GM21447 (cell line): Measurements from ENCODE around the gene KCTD18.

Source experiments
- ATAC-seq: cut with Tn5 transposase; IDR thresholded peaks from one replicate; pipeline ENCODE4 v1.9.1; 2021; ENCODE audit not compliant: unreplicated experiment

The KCTD18 gene

GRCh38 chr2:200509612-200510433 is at the start of gene KCTD18:
Gene KCTD18 (minus strand): TSS chr2:200510068. CDS start chr2:200507016, 3,052 bp downstream.
- peak; percentile 96 for ATAC-seq

- no peak for ATAC-seq
These were observed 30.9 kb upstream of the KCTD18 start for GRCh38 chr2:200540793-200541192.

DNA sequence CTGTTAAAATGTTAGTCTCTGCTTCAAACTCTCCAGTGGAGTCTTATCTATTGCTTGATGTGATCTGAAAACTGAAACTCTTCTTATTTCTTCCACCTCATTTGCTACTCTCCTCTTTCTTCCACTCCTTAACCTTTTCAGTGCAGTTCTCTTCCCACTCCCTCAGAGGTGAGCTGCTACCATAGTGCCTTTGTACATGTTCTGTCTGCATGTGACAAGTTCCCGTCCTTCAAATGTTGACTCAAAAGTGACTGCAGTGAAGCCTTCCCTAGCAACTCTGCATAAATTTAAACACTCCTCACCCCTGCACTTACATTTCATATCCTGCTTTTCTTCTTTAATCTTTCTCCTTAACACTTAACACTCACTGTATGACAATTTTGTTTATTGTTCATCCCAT is 28.3 kb upstream of the KCTD18 start:
- ATAC-seq = no peak

GRCh38 chr2:200534572-200534971 is 24.7 kb upstream of the KCTD18 start:
- no peak for ATAC-seq

- ATAC-seq = no peak
These were observed 23.9 kb upstream of the KCTD18 start for GRCh38 chr2:200533754-200534153.

- ATAC-seq = no peak
These were observed 18.4 kb upstream of the KCTD18 start for GRCh38 chr2:200528228-200528627.

GRCh38 chr2:200525882-200526651 is 16.2 kb upstream of the KCTD18 start, which contains the start of gene SGO2:
Gene SGO2 (plus strand): TSS chr2:200526207. CDS start chr2:200532976, 6,769 bp downstream.
- peak; percentile 100 for ATAC-seq

- no peak for ATAC-seq
These were observed 15.6 kb upstream of the KCTD18 start for GRCh38 chr2:200525551-200525881.

- no peak for ATAC-seq
These were observed 15.2 kb upstream of the KCTD18 start for GRCh38 chr2:200525066-200525465.

GRCh38 chr2:200523604-200524003 is 13.7 kb upstream of the KCTD18 start:
- no peak for ATAC-seq

DNA sequence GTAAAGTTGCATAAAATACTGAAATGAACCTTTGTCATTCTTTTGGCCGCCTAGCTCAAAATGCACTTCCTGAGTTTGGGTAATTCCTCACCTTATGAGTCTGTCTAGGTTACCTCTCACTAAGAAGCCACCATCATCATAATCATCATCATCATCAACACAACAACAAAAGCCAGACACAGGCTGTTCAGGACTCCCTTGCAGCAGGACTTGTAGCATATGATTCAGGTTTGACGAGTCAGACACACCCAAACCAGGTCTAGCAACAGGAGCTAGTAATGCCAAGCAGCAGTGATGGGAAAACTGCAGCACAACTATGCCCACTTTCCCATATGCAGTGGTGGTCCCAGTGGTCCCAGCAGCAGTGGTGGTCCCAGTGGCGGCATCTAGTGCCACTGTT is 13.3 kb upstream of the KCTD18 start:
- ATAC-seq = no peak

- no peak for ATAC-seq
These were observed 5.3 kb upstream of the KCTD18 start for GRCh38 chr2:200515155-200515554.

GRCh38 chr2:200509235-200509611 is 645 bp downstream of the KCTD18 start:
- peak; percentile 6 for ATAC-seq

DNA sequence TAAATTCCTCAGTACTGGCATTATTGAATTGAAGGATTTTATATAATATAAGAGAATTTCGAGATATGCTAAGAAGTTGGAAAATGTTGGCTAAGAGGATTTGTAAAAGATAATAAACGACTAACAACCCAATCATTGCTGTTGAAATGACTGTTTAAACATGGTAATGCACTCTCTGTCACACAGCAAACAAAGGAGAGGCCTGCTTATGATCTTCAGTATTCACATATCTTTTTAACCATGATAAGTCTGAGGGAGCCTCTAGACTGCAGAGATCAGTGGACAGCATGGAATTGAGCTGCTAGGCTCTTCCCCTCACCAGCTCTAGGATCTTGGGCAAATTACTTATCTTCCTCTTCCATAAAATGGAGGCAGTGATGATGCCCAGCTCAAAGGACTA is 2.7 kb downstream of the KCTD18 start:
- no peak for ATAC-seq

DNA sequence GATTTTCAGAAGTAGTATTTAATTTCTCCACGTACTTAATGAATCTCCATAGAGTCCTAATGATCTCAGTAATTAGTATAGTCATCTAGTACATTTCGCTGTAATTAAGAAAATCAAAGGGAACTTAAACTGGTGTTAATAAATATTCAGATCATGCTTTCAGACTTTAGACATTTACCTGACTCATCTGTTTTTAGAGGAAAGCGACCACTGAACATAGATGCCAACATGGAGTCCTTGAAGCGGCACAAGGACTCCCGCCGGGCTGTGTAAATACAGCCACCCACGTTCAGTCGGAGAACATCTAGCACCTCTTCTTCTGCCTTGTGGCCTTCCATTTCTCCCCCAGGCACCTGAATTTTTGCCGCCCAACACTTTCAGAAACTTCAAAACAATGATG is 3.2 kb downstream of the KCTD18 start:
- ATAC-seq = no peak

- no peak for ATAC-seq
These were observed 7.7 kb downstream of the KCTD18 start for GRCh38 chr2:200502196-200502595.

DNA sequence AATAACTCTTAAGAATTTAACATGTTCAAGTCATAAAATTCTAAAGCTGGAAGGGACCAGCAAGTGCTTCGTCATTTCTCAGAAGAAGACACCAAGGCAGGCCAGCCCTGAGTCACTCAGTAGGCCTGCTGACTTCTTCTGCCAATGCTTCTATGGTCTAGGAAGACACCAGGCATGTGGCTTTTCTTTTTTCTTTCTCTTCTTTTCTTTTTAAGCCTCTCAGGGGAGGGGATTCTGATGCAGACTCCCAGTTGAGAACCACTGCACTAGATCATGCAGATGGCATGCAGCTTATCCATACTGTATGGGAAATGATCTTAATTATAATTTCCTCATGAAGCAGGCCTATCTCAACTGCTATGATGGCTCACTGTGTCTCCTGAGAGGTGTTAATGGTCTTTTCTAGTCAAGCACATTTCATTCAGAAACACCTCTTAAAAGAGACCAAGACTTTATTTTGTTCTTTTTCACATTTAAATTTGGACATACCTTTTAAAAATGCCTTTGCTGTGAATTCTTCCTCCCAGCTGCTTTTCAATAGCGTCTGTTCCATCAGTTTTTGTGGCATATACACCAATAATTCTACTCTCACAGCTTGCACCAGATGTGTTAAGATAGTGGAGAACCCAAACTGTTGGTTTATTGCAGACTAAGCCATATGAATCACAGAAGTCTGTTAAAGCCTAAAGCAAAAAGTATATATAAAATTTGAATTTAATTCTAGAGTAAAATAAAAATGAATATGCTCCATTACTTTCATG is 11.3 kb downstream of the KCTD18 start:
- no peak for ATAC-seq

GRCh38 chr2:200496696-200497095 is 13.2 kb downstream of the KCTD18 start:
- ATAC-seq = no peak

GRCh38 chr2:200494048-200494447 is 15.8 kb downstream of the KCTD18 start:
- ATAC-seq = no peak

DNA sequence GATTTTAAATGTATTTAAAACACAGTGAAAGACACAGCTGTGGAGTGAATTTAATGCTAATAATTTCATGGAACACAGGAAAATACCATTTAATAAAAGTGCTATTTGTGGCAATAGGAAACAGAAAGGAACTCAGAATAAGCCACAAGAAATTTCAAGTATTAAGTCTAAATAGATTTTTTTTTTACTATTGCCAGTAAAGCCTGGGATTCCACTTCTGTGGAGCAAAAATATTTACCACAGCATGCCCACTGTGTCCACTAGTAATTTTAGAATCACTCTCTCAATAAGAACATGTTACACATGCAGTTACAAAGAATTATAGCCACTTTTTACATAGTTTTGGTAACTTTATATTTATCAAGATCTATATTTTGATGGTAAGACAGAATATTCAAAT is 17.2 kb downstream of the KCTD18 start:
- no peak for ATAC-seq

- no peak for ATAC-seq
These were observed 19.9 kb downstream of the KCTD18 start for GRCh38 chr2:200490001-200490400.

- no peak for ATAC-seq
These were observed 21.7 kb downstream of the KCTD18 start for GRCh38 chr2:200488169-200488568.
